Stimulated activated CD8-positive, alpha-beta memory T cell treated with anti-CD3 and anti-CD28 coated beads, Interleukin-15, amount 100 ng/mL, for 1 hour (primary cell): Measurements from ENCODE around the gene FHIP2A.

Experiments used
- DNase-seq: peaks from one replicate; pipeline ENCODE4 v3.0.0-alpha.2; 2020; ENCODE audit warnings: low read depth

FHIP2A gene

GRCh38 chr10:114857922-114858629, 36.5 kb downstream of the FHIP2A start:
- no peak for DNase-seq

GRCh38 chr10:114859222-114859621, 37.6 kb downstream of the FHIP2A start:
- no peak for DNase-seq

- DNase-seq: no peak
These were observed 40.9 kb downstream of the FHIP2A start for GRCh38 chr10:114862456-114862855.

- DNase-seq: no peak
These were observed 45.8 kb downstream of the FHIP2A start for GRCh38 chr10:114867365-114867764.

GRCh38 chr10:114868870-114869519, 47.4 kb downstream of the FHIP2A start:
- DNase-seq: no peak

GRCh38 chr10:114869520-114869892, 47.9 kb downstream of the FHIP2A start:
- no peak for DNase-seq

- no peak for DNase-seq
These were observed 48.9 kb downstream of the FHIP2A start for GRCh38 chr10:114870486-114870885.

- DNase-seq: no peak
These were observed 49.8 kb downstream of the FHIP2A start for GRCh38 chr10:114871379-114871778.
